Measurements from ENCODE around the gene TPRG1L.

The TPRG1L gene

DNA sequence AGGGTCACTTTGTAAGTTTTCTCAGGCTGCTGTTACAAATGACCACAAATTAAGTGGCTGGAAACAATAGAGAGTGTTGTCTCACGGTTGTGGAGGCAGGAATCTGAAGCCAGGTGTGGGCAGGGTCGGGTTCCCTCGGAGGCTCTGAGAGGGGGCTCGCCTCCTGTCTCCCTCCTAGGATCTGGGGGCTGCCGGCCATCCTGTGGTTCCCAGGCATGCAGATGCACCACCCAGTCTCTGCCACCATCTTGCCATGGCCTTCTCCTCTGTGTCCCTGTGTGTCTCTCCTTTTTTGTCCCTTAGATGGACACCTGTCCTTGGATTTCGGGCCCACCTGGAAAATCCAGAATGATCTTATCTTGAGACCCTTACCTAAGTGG is 32.3 kb downstream of the TPRG1L start:
- DNase-seq (ENCODE audit: low spot score) = no peak
- H3K27ac ChIP-seq (ENCODE audit: poor library complexity, severe bottlenecking) = no peak overlapping the region
- H3K27me3 ChIP-seq (ENCODE audit: insufficient read depth, poor library complexity, severe bottlenecking) = peaks cover 33% of the 10 kb centered on the region
- no peak for ATAC-seq (ENCODE audit: low read depth)
- H3K4me1 ChIP-seq (ENCODE audit: insufficient read depth, poor library complexity, severe bottlenecking) = no peaks in the 10 kb centered on the region
- H3K4me3 ChIP-seq (ENCODE audit: severe bottlenecking) = no peak overlapping the region
- TF ChIP-seq CTCF (IDR thresholded peaks at IDR 0.05; ENCODE audit: poor library complexity, severe bottlenecking) = no peak
- no peaks in the 10 kb centered on the region for H3K36me3 ChIP-seq (ENCODE audit: low read depth)
- H3K9me3 ChIP-seq (ENCODE audit: severe bottlenecking) = no peaks in the 10 kb centered on the region

DNA sequence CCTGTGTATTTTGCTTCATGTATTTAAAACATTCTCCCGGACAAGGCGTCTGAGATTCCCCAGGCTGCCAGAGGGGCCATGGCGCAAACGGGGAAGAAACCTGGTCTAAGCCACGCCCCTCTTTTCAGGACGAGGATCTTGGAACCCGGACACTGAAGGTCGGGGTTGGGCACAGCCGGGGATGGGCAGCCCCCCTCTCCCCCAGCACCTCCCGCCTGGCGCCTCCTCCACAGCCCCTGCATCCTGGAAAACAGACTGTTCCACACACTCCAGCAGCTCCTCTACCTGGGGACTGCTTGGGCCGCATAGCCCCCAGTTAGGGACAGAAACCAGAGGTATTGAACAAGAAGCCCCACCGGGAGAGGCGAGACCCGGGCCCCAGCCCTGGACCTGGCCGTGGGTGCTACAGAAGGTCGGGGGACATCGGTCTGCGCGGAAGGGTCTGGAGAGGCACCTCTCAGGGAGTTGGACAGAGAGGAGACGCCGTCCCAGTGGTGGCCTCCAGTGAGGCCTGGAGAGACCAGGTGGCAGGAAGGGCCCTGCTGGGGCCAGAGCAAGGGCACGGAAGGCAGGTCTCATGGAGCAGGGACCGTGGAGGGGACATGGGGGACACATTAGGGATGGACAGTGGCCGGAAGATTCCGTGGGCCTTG is 32.9 kb downstream of the TPRG1L start:
- H3K4me1 ChIP-seq (ENCODE audit: insufficient read depth, poor library complexity, severe bottlenecking) = no peaks in the 10 kb centered on the region
- H3K27me3 ChIP-seq (ENCODE audit: insufficient read depth, poor library complexity, severe bottlenecking) = peaks cover 29% of the 10 kb centered on the region
- ATAC-seq (ENCODE audit: low read depth) (no peak), DNase-seq (ENCODE audit: low spot score) (peak; percentile 45)
- H3K9me3 ChIP-seq (ENCODE audit: severe bottlenecking) = no peaks in the 10 kb centered on the region
- no peaks in the 10 kb centered on the region for H3K36me3 ChIP-seq (ENCODE audit: low read depth)
- TF ChIP-seq CTCF (IDR thresholded peaks at IDR 0.05; ENCODE audit: poor library complexity, severe bottlenecking) = no peak
- H3K27ac ChIP-seq (ENCODE audit: poor library complexity, severe bottlenecking) = no peak overlapping the region
- H3K4me3 ChIP-seq (ENCODE audit: severe bottlenecking) = no peak overlapping the region

DNA sequence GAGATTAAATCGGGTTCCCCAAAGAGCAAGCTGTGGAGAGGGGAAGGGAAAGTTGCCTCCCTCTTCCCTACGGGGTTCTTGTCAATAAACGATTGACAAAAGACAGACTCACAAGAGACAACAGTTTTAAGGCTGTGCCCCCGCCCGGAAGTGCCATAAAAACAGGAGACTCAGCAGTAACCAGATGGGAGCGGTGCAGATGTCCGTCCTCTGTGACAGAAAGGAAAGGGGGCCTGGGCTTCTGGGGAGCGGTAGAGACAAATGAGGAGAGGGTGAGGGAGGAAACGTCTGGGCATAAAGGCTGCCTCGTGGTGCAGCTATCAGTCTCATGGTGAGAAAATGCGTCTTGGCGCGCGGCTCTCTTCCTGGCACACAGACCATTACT is 33.4 kb downstream of the TPRG1L start:
- ATAC-seq (ENCODE audit: low read depth) (no peak), DNase-seq (ENCODE audit: low spot score) (no peak)
- Histone ChIP-seq H3K9me3 (ENCODE audit: severe bottlenecking) (no peaks in the 10 kb centered on the region), H3K27ac (ENCODE audit: poor library complexity, severe bottlenecking) (no peak overlapping the region), H3K4me1 (ENCODE audit: insufficient read depth, poor library complexity, severe bottlenecking) (no peaks in the 10 kb centered on the region), H3K27me3 (ENCODE audit: insufficient read depth, poor library complexity, severe bottlenecking) (peaks cover 24% of the 10 kb centered on the region), H3K36me3 (ENCODE audit: low read depth) (no peaks in the 10 kb centered on the region), H3K4me3 (ENCODE audit: severe bottlenecking) (no peak overlapping the region)
- TF ChIP-seq CTCF (IDR thresholded peaks at IDR 0.05; ENCODE audit: poor library complexity, severe bottlenecking) = no peak

GRCh38 chr1:3659093-3659492 is 34.3 kb downstream of the TPRG1L start:
- no peaks in the 10 kb centered on the region for H3K36me3 ChIP-seq (ENCODE audit: low read depth)
- DNase-seq (ENCODE audit: low spot score) (no peak), ATAC-seq (ENCODE audit: low read depth) (no peak)
- TF ChIP-seq CTCF (IDR thresholded peaks at IDR 0.05; ENCODE audit: poor library complexity, severe bottlenecking) = no peak
- H3K27me3 ChIP-seq (ENCODE audit: insufficient read depth, poor library complexity, severe bottlenecking) = peaks cover 15% of the 10 kb centered on the region
- H3K4me3 ChIP-seq (ENCODE audit: severe bottlenecking) = no peak overlapping the region
- no peak overlapping the region for H3K27ac ChIP-seq (ENCODE audit: poor library complexity, severe bottlenecking)
- no peaks in the 10 kb centered on the region for H3K9me3 ChIP-seq (ENCODE audit: severe bottlenecking)
- H3K4me1 ChIP-seq (ENCODE audit: insufficient read depth, poor library complexity, severe bottlenecking) = no peaks in the 10 kb centered on the region

- TF ChIP-seq CTCF (IDR thresholded peaks at IDR 0.05; ENCODE audit: poor library complexity, severe bottlenecking) = no peak
- Histone ChIP-seq H3K27ac (ENCODE audit: poor library complexity, severe bottlenecking) (no peak overlapping the region), H3K4me1 (ENCODE audit: insufficient read depth, poor library complexity, severe bottlenecking) (peaks cover 6% of the 10 kb centered on the region), H3K36me3 (ENCODE audit: low read depth) (no peaks in the 10 kb centered on the region), H3K27me3 (ENCODE audit: insufficient read depth, poor library complexity, severe bottlenecking) (peaks cover 6% of the 10 kb centered on the region), H3K4me3 (ENCODE audit: severe bottlenecking) (no peak overlapping the region), H3K9me3 (ENCODE audit: severe bottlenecking) (no peaks in the 10 kb centered on the region)
- ATAC-seq (ENCODE audit: low read depth) (no peak), DNase-seq (ENCODE audit: low spot score) (no peak)
Measured at GRCh38 chr1:3660704-3661103, 35.9 kb downstream of the TPRG1L start.
